Measurements from ENCODE around the gene NLGN3. TPM values are rescaled to one million over a fixed set of nuclear protein-coding genes. Genes with fewer than 3 reads are reported as not detected.

Gene NLGN3
- total RNA-seq, 4 donors from 2014 or later: 10.4 to 19.2 (median 10.8) TPM

- H3K4me3 ChIP-seq: no peak overlapping the region
- H3K9me3 ChIP-seq: no peaks in the 10 kb centered on the region
- H3K27ac ChIP-seq: peak overlapping the region in 3 of 4 donors; percentile 71 to 82 (median 74)
- H3K4me1 ChIP-seq: peaks cover 0 to 27% (median 3%) of the 10 kb centered on the region in 4 donors
- WGBS, 2 donors: 12 to 30% methylated on average over 6 to 10 of the region's 10 CpGs
- DNase-seq (ENCODE audit: low spot score in 2 of 2): no peak
- TF ChIP-seq, protein P1, sequence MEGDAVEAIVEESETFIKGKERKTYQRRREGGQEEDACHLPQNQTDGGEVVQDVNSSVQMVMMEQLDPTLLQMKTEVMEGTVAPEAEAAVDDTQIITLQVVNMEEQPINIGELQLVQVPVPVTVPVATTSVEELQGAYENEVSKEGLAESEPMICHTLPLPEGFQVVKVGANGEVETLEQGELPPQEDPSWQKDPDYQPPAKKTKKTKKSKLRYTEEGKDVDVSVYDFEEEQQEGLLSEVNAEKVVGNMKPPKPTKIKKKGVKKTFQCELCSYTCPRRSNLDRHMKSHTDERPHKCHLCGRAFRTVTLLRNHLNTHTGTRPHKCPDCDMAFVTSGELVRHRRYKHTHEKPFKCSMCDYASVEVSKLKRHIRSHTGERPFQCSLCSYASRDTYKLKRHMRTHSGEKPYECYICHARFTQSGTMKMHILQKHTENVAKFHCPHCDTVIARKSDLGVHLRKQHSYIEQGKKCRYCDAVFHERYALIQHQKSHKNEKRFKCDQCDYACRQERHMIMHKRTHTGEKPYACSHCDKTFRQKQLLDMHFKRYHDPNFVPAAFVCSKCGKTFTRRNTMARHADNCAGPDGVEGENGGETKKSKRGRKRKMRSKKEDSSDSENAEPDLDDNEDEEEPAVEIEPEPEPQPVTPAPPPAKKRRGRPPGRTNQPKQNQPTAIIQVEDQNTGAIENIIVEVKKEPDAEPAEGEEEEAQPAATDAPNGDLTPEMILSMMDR (IDR thresholded peaks at IDR 0.05): no peak
- no peak for TF ChIP-seq POLR2A (IDR thresholded peaks at IDR 0.05)
- no peaks in the 10 kb centered on the region for H3K27me3 ChIP-seq
- H3K36me3 ChIP-seq: no peaks in the 10 kb centered on the region
Observed at GRCh38 chrX:71103110-71103983, 41.3 kb upstream of the NLGN3 start.

- no peak for DNase-seq (ENCODE audit: low spot score in 2 of 2)
- Histone ChIP-seq H3K27me3 (no peaks in the 10 kb centered on the region), H3K4me1 (peaks cover 0 to 21% (median 3%) of the 10 kb centered on the region in 4 donors), H3K4me3 (no peak overlapping the region), H3K9me3 (no peaks in the 10 kb centered on the region), H3K36me3 (no peaks in the 10 kb centered on the region), H3K27ac (no peak overlapping the region)
- TF ChIP-seq, protein P1 (IDR thresholded peaks at IDR 0.05): no peak
- no peak for TF ChIP-seq POLR2A (IDR thresholded peaks at IDR 0.05)
- no peak for TF ChIP-seq EP300 (IDR thresholded peaks at IDR 0.05)
- WGBS, 2 donors: 84 to 100% methylated on average over 3 of the region's 3 CpGs
Observed at GRCh38 chrX:71105628-71106027, 39.0 kb upstream of the NLGN3 start.

DNA sequence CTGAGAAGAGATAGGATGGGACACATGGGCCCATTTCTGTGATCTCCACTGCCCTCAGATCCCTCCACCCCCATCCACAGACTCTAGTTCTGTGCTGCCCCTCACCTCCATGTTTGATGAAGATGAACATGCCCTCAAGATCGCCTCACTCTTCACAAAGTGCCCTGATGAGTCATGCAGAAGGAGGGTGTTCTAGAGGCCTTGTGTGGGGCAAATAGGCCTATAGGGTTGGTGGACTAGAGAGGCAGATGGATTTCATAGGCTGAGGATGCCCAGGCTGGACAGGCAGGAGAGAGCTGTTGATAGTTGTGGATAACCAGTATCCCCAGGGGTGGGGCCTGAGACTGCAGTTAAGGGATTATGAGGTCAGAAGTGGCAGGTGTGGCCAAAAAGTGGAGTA is 38.2 kb upstream of the NLGN3 start, which contains the start of gene CXorf65:
Gene CXorf65 (minus strand): TSS at position 314 of the 400 bp plus-strand sequence. CDS start 184 bp downstream, at position 130.
- Histone ChIP-seq H3K27ac (no peak within 1 kb of the TSS), H3K4me1 (peaks cover 0 to 21% (median 3%) of the 10 kb centered on the region in 4 donors), H3K4me3 (no peak within 1 kb of the TSS), H3K9me3 (no peaks in the 10 kb centered on the region), H3K27me3 (no peaks in the 10 kb centered on the region), H3K36me3 (no peaks in the 10 kb centered on the region)
- TF ChIP-seq, protein P1 (IDR thresholded peaks at IDR 0.05): no peak
- TF ChIP-seq EP300 (IDR thresholded peaks at IDR 0.05): no peak
- TF ChIP-seq POLR2A (IDR thresholded peaks at IDR 0.05): no peak
- WGBS, 2 donors: 63 to 82% methylated on average over 1 of the region's 1 CpG
- no peak for DNase-seq (ENCODE audit: low spot score in 2 of 2)

DNA sequence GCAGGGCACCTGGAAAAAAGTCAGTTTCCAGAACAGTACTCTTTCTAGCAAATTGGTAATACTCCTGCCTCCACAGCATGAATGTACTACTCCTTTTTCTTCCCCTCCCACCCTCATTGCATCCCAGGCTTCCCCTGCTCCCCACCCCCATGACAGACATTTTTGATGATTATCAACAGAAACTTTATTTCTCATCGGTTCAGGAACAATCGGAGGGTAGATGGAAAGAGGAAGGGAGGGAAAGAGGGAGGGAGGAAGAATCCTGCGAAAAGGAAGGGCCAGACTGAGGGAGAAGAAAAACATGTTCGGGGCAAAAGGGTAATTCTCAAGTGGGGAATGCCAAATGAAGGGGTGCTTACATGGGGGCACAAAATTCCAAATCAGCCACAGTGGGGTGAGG is 37.4 kb upstream of the NLGN3 start:
- WGBS, 2 donors: 53 to 59% methylated on average over 4 of the region's 4 CpGs
- H3K4me3 ChIP-seq: no peak overlapping the region
- H3K27ac ChIP-seq: no peak overlapping the region
- H3K4me1 ChIP-seq: peaks cover 0 to 21% (median 3%) of the 10 kb centered on the region in 4 donors
- TF ChIP-seq, protein P1 (IDR thresholded peaks at IDR 0.05): no peak
- no peak for TF ChIP-seq EP300 (IDR thresholded peaks at IDR 0.05)
- no peak for TF ChIP-seq POLR2A (IDR thresholded peaks at IDR 0.05)
- H3K27me3 ChIP-seq: no peaks in the 10 kb centered on the region
- no peaks in the 10 kb centered on the region for H3K9me3 ChIP-seq
- no peaks in the 10 kb centered on the region for H3K36me3 ChIP-seq
- no peak for DNase-seq (ENCODE audit: low spot score in 2 of 2)

- H3K9me3 ChIP-seq: no peaks in the 10 kb centered on the region
- no peak overlapping the region for H3K4me3 ChIP-seq
- H3K4me1 ChIP-seq: peaks cover 0 to 17% (median 3%) of the 10 kb centered on the region in 4 donors
- DNase-seq (ENCODE audit: low spot score in 2 of 2): no peak
- H3K27me3 ChIP-seq: no peaks in the 10 kb centered on the region
- no peaks in the 10 kb centered on the region for H3K36me3 ChIP-seq
- WGBS, 2 donors: 22 to 50% methylated on average over 7 to 9 of the region's 9 CpGs
- no peak overlapping the region for H3K27ac ChIP-seq
- no peak for TF ChIP-seq POLR2A (IDR thresholded peaks at IDR 0.05)
- TF ChIP-seq, protein P1 (IDR thresholded peaks at IDR 0.05): no peak
- TF ChIP-seq EP300 (IDR thresholded peaks at IDR 0.05): no peak
Observed at GRCh38 chrX:71107762-71108360, 36.8 kb upstream of the NLGN3 start.

Measured in tibial nerve (tissue), 4 donors.